Body of pancreas (tissue), 4 donors: ENCODE results near the gene SPAAR. TPM values are rescaled to one million over a fixed set of nuclear protein-coding genes. Genes with fewer than 3 reads are reported as not detected.

Experiments used
- ATAC-seq: fragments of 150-250 bp; one replicate; pipeline ENCODE4 v1.9.1; 2016
- DNase-seq, 4 donors: peaks; one replicate each; pipeline ENCODE4 v3.0.0-alpha.2; 2019
- H3K27ac ChIP-seq, 4 donors: fragments of 200-600 bp; sonication (generic); 1 replicate in 3 of 4; 2 replicates in 1 of 4; pipeline versions ENCODE4 v1.5.1 to v1.6.1; 2016 to 2019; ENCODE audit warnings: mild to moderate bottlenecking in 1 of 4, mixed read lengths in 1 of 4, moderate library complexity in 1 of 4
- H3K27me3 ChIP-seq, 2 donors: fragments of 200-600 bp; sonication (generic); one replicate each; pipeline ENCODE4 v1.6.0; 2016; ENCODE audit warnings: mild to moderate bottlenecking in 1 of 2
- H3K36me3 ChIP-seq, 2 donors: fragments of 200-600 bp; sonication (generic); replicated peaks in 1 of 2; 2 replicates each; pipeline ENCODE4 v1.5.1; 2016; ENCODE audit warnings: low read depth in 2 of 2; ENCODE audit not compliant: insufficient read depth in 1 of 2
- H3K4me1 ChIP-seq: fragments of 200-600 bp; sonication (generic); one replicate; pipeline ENCODE4 v1.6.0; 2016
- H3K4me3 ChIP-seq, 2 donors: fragments of 200-600 bp; sonication (generic); 1 replicate in 1 of 2; 2 replicates in 1 of 2; pipeline ENCODE4 v1.5.1; 2016 to 2019
- H3K9me3 ChIP-seq, 3 donors: fragments of 200-600 bp; sonication (generic); 1 replicate in 2 of 3; 2 replicates in 1 of 3; pipeline ENCODE4 v1.5.1; 2016
- POLR2A ChIP-seq, 3 donors: fragments of 450-650 bp; IDR thresholded peaks; one replicate each; pipeline ENCODE4 v1.6.1; 2016; ENCODE audit warnings: antibody characterized with exemption in 3 of 3, mild to moderate bottlenecking in 2 of 3
- WGBS, 2 donors: methylation state at CpG; one replicate each; pipeline ENCODE4 v1.1.5; 2017; 5-methylcytosine and 5-hydroxymethylcytosine counted together
- intact Hi-C: fragments of 100-400 bp; cut with DNase I; formaldehyde crosslinking; loops from one replicate; pipeline ENCODE4 v1.15.1; 2023
- total RNA-seq, 2 donors: library from RNA; depleted of rRNA; stranded (reverse); fragments of >200 nt; gene quantifications; one replicate each; pipeline ENCODE4 v1.1.0, GENCODE V29; 2016
- TF ChIP-seq, protein P1 (sequence below), 7 experiments: fragments of 450-650 bp in 4 of 7; fragments of 200-600 bp in 3 of 7; sonication (generic) in 3 of 7; IDR thresholded peaks; one replicate each; pipeline ENCODE4 v1.5.1; 2016 to 2019; ENCODE audit warnings: antibody characterized with exemption in 7 of 7

Gene SPAAR
- total RNA-seq, 2 donors from 2014 or later = 0.78 to 7.3 TPM

GRCh38 chr9:35938474-35939356, 29.4 kb downstream of the SPAAR start:
- no peak overlapping the region for H3K4me3 ChIP-seq
- ATAC-seq (no peak), DNase-seq (no peak)
- H3K27ac ChIP-seq = no peak overlapping the region
- intact Hi-C loops = no loop called here
- no peaks in the 10 kb centered on the region for H3K27me3 ChIP-seq
- no peaks in the 10 kb centered on the region for H3K4me1 ChIP-seq
- TF ChIP-seq, protein P1, sequence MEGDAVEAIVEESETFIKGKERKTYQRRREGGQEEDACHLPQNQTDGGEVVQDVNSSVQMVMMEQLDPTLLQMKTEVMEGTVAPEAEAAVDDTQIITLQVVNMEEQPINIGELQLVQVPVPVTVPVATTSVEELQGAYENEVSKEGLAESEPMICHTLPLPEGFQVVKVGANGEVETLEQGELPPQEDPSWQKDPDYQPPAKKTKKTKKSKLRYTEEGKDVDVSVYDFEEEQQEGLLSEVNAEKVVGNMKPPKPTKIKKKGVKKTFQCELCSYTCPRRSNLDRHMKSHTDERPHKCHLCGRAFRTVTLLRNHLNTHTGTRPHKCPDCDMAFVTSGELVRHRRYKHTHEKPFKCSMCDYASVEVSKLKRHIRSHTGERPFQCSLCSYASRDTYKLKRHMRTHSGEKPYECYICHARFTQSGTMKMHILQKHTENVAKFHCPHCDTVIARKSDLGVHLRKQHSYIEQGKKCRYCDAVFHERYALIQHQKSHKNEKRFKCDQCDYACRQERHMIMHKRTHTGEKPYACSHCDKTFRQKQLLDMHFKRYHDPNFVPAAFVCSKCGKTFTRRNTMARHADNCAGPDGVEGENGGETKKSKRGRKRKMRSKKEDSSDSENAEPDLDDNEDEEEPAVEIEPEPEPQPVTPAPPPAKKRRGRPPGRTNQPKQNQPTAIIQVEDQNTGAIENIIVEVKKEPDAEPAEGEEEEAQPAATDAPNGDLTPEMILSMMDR (IDR thresholded peaks at IDR 0.05) = no peak
- TF ChIP-seq POLR2A (IDR thresholded peaks at IDR 0.05) = no peak
- H3K9me3 ChIP-seq = no peaks in the 10 kb centered on the region
- WGBS, 2 donors = 80 to 87% methylated on average over 10 of the region's 10 CpGs
- H3K36me3 ChIP-seq = no peaks in the 10 kb centered on the region

GRCh38 chr9:35939679-35940250, 30.5 kb downstream of the SPAAR start:
- TF ChIP-seq, protein P1 (IDR thresholded peaks at IDR 0.05) = no peak
- TF ChIP-seq POLR2A (IDR thresholded peaks at IDR 0.05) = no peak
- no peak for ATAC-seq

GRCh38 chr9:35940458-35941407, 31.4 kb downstream of the SPAAR start:
- Histone ChIP-seq H3K4me1 (peaks cover 6% of the 10 kb centered on the region), H3K9me3 (no peaks in the 10 kb centered on the region), H3K36me3 (no peaks in the 10 kb centered on the region), H3K27ac (no peak overlapping the region), H3K27me3 (no peaks in the 10 kb centered on the region), H3K4me3 (no peak overlapping the region)
- TF ChIP-seq, protein P1 (IDR thresholded peaks at IDR 0.05) = no peak
- intact Hi-C loops = no loop called here
- DNase-seq (no peak), ATAC-seq (no peak)
- 70% methylated on average over 7 of the region's 7 CpGs for WGBS, 2 donors

More at GRCh38 chr9:35939679-35940250, 30.5 kb downstream of the SPAAR start:
- Histone ChIP-seq H3K4me3 (no peak overlapping the region), H3K27me3 (no peaks in the 10 kb centered on the region), H3K27ac (no peak overlapping the region), H3K36me3 (no peaks in the 10 kb centered on the region), H3K9me3 (no peaks in the 10 kb centered on the region), H3K4me1 (no peaks in the 10 kb centered on the region)
- DNase-seq = no peak
- intact Hi-C loops = no loop called here
- WGBS, 2 donors = 80 to 83% methylated on average over 8 of the region's 8 CpGs

GRCh38 chr9:35942286-35942685, 33.0 kb downstream of the SPAAR start:
- Histone ChIP-seq H3K27ac (no peak overlapping the region), H3K4me1 (peaks cover 7% of the 10 kb centered on the region), H3K27me3 (no peaks in the 10 kb centered on the region), H3K4me3 (no peak overlapping the region), H3K9me3 (no peaks in the 10 kb centered on the region), H3K36me3 (no peaks in the 10 kb centered on the region)
- TF ChIP-seq, protein P1 (IDR thresholded peaks at IDR 0.05) = no peak
- TF ChIP-seq POLR2A (IDR thresholded peaks at IDR 0.05) = no peak
- ATAC-seq = no peak
- 81 to 88% methylated on average over 5 of the region's 5 CpGs for WGBS, 2 donors
- intact Hi-C loops = no loop called here
- DNase-seq = no peak
